Ascending aorta (tissue), 2 donors: ENCODE measurements around the gene ELAVL2. TPM values are rescaled to one million over a fixed set of nuclear protein-coding genes. Genes with fewer than 3 reads are reported as not detected.

Experiments used
- DNase-seq, 2 donors: peaks; one replicate each; pipeline ENCODE4 v3.0.0-alpha.2; 2019; ENCODE audit warnings: low spot score in 2 of 2
- H3K27ac ChIP-seq, 2 donors: fragments of 200-600 bp; sonication (generic); one replicate each; pipeline ENCODE4 v1.5.1; 2016 to 2017; ENCODE audit warnings: mild to moderate bottlenecking in 1 of 2
- H3K27me3 ChIP-seq: fragments of 200-600 bp; sonication (generic); one replicate; pipeline ENCODE4 v1.5.1; 2017
- H3K36me3 ChIP-seq, 2 donors: fragments of 200-600 bp; sonication (generic); one replicate each; pipeline ENCODE4 v1.5.1; 2016
- H3K4me1 ChIP-seq, 2 donors: fragments of 200-600 bp; sonication (generic); one replicate each; pipeline ENCODE4 v1.5.1; 2016 to 2017; ENCODE audit warnings: mild to moderate bottlenecking in 1 of 2
- H3K4me3 ChIP-seq, 2 donors: fragments of 200-600 bp; sonication (generic); one replicate each; pipeline ENCODE4 v1.5.1; 2016 to 2017; ENCODE audit warnings: mild to moderate bottlenecking in 1 of 2
- H3K9me3 ChIP-seq, 2 donors: fragments of 200-600 bp; sonication (generic); one replicate each; pipeline ENCODE4 v1.5.1; 2016
- CTCF ChIP-seq, 3 experiments: fragments of 200-600 bp in 2 of 3; fragments of 450-650 bp in 1 of 3; sonication (generic) in 2 of 3; IDR thresholded peaks; one replicate each; pipeline ENCODE4 v1.5.1; 2016 to 2019; ENCODE audit warnings: antibody characterized with exemption in 3 of 3, mild to moderate bottlenecking in 1 of 3, moderate library complexity in 1 of 3
- intact Hi-C: fragments of 100-400 bp; cut with DNase I; formaldehyde crosslinking; loops from one replicate; pipeline ENCODE4 v1.15.1; 2023
- total RNA-seq: library from RNA; depleted of rRNA; stranded (reverse); fragments of >200 nt; gene quantifications from one replicate; pipeline ENCODE4 v1.1.0, GENCODE V29; 2016

The ELAVL2 gene
- total RNA-seq, 1 donor from 2014 or later = not detected

GRCh38 chr9:23819403-23819802 lies 6.6 kb downstream of the ELAVL2 start:
- no peaks in the 10 kb centered on the region for H3K36me3 ChIP-seq
- H3K27me3 ChIP-seq = peaks cover 13% of the 10 kb centered on the region
- no peaks in the 10 kb centered on the region for H3K9me3 ChIP-seq
- DNase-seq = no peak
- H3K4me1 ChIP-seq = no peaks in the 10 kb centered on the region
- intact Hi-C loops = no loop called here
- no peak overlapping the region for H3K4me3 ChIP-seq
- H3K27ac ChIP-seq = no peak overlapping the region
- TF ChIP-seq CTCF (IDR thresholded peaks at IDR 0.05) = no peak

GRCh38 chr9:23814243-23814642 lies 11.8 kb downstream of the ELAVL2 start:
- H3K4me3 ChIP-seq = no peak overlapping the region
- intact Hi-C loops = no loop called here
- TF ChIP-seq CTCF (IDR thresholded peaks at IDR 0.05) = no peak

GRCh38 chr9:23812673-23813072 lies 13.4 kb downstream of the ELAVL2 start:
- Histone ChIP-seq H3K36me3 (no peaks in the 10 kb centered on the region), H3K4me3 (no peak overlapping the region), H3K27me3 (no peaks in the 10 kb centered on the region), H3K27ac (no peak overlapping the region), H3K4me1 (no peaks in the 10 kb centered on the region), H3K9me3 (no peaks in the 10 kb centered on the region)
- TF ChIP-seq CTCF (IDR thresholded peaks at IDR 0.05) = no peak
- intact Hi-C loops = no loop called here
- no peak for DNase-seq

More at GRCh38 chr9:23814243-23814642, 11.8 kb downstream of the ELAVL2 start:
- DNase-seq = no peak
- Histone ChIP-seq H3K9me3 (no peaks in the 10 kb centered on the region), H3K27ac (no peak overlapping the region), H3K27me3 (no peaks in the 10 kb centered on the region), H3K36me3 (no peaks in the 10 kb centered on the region), H3K4me1 (no peaks in the 10 kb centered on the region)

- Histone ChIP-seq H3K9me3 (no peaks in the 10 kb centered on the region), H3K36me3 (no peaks in the 10 kb centered on the region), H3K27me3 (no peaks in the 10 kb centered on the region), H3K27ac (no peak overlapping the region), H3K4me3 (no peak overlapping the region), H3K4me1 (no peaks in the 10 kb centered on the region)
- TF ChIP-seq CTCF (IDR thresholded peaks at IDR 0.05) = no peak
- DNase-seq = no peak
- intact Hi-C loops = no loop called here
These were observed 14.4 kb downstream of the ELAVL2 start for GRCh38 chr9:23811633-23812032.

- Histone ChIP-seq H3K27ac (no peak overlapping the region), H3K27me3 (no peaks in the 10 kb centered on the region), H3K4me1 (no peaks in the 10 kb centered on the region), H3K4me3 (no peak overlapping the region), H3K36me3 (no peaks in the 10 kb centered on the region), H3K9me3 (no peaks in the 10 kb centered on the region)
- intact Hi-C loops = no loop called here
- TF ChIP-seq CTCF (IDR thresholded peaks at IDR 0.05) = no peak
- no peak for DNase-seq
These were observed 22.8 kb downstream of the ELAVL2 start for GRCh38 chr9:23803216-23803615.

- H3K4me3 ChIP-seq = no peak overlapping the region
- intact Hi-C loops = no loop called here
- no peak for DNase-seq
- no peak for TF ChIP-seq CTCF (IDR thresholded peaks at IDR 0.05)
- H3K4me1 ChIP-seq = no peaks in the 10 kb centered on the region
- H3K36me3 ChIP-seq = no peaks in the 10 kb centered on the region
- no peaks in the 10 kb centered on the region for H3K9me3 ChIP-seq
- H3K27me3 ChIP-seq = no peaks in the 10 kb centered on the region
- H3K27ac ChIP-seq = no peak overlapping the region
These were observed 24.5 kb downstream of the ELAVL2 start for GRCh38 chr9:23801523-23801922.
